Mucosa of rectum (tissue), 2 donors: Measurements from ENCODE around the gene MAPT.

Experiments
- H3K27ac ChIP-seq, 2 donors: one replicate each; pipeline ENCODE4 v1.7.0; 2013; ENCODE audit warnings: inconsistent platforms in 2 of 2, low read depth in 2 of 2, low read length in 2 of 2
- H3K27me3 ChIP-seq, 2 donors: one replicate each; pipeline ENCODE4 v1.7.0; 2013; ENCODE audit warnings: low read length in 2 of 2; ENCODE audit not compliant: control insufficient read depth in 2 of 2, insufficient read depth in 2 of 2
- H3K36me3 ChIP-seq, 2 donors: one replicate each; pipeline ENCODE4 v1.7.0; 2013; ENCODE audit warnings: low read length in 2 of 2; ENCODE audit not compliant: control insufficient read depth in 2 of 2, insufficient read depth in 2 of 2
- H3K4me1 ChIP-seq, 2 donors: one replicate each; pipeline ENCODE4 v1.7.0; 2013; ENCODE audit warnings: low read length in 2 of 2, mild to moderate bottlenecking in 1 of 2; ENCODE audit not compliant: control insufficient read depth in 2 of 2, insufficient read depth in 2 of 2
- H3K4me3 ChIP-seq, 2 donors: one replicate each; pipeline ENCODE4 v1.7.0; 2013; ENCODE audit warnings: low read length in 2 of 2
- H3K9ac ChIP-seq, 2 donors: one replicate each; pipeline ENCODE4 v1.7.0; 2013; ENCODE audit warnings: low read length in 2 of 2, low read depth in 1 of 2, mild to moderate bottlenecking in 1 of 2
- H3K9me3 ChIP-seq, 2 donors: one replicate each; pipeline ENCODE4 v1.7.0; 2013; ENCODE audit warnings: low read length in 2 of 2; ENCODE audit not compliant: control insufficient read depth in 2 of 2
- donor health status: healthy.
- donor health status: Normal muscosa, but diverticular disease.

MAPT gene

DNA sequence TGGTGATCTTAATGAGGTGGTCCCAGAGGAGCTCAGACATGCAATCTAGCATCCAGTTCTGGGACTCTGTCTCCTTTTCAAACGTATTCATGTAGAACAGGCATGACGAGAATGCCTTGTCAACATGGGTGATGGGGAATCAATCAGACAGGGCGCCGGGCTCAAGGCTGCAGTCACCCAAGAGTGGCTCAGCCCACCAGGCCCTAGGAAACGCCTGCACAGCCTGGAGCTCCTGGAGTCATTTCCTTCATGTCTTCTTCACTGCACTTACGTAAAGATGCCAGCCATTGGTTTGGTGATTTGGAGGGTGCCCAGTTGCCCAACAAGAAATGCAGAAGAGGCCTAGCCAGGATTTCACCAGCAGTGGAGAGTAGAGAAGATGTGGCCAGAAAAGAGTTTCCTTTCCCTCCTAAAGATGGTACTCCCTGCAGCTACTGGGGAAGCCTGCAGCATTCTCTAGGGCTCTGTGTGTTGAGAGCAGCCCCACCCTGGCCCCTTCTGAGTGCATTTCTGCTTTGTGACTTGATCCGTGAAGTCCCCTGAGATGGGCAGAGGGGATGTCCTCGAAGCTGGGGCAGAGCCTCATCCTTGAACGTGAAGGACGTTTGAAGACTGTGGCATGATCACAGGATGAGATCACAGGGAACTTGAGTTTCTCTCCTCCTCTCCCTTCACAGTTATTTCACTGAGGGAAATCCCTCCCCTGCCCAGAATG, 80.7 kb downstream of the MAPT start:
- H3K36me3 ChIP-seq: no peaks in the 10 kb centered on the region
- no peaks in the 10 kb centered on the region for H3K4me1 ChIP-seq
- H3K27me3 ChIP-seq: no peaks in the 10 kb centered on the region
- no peak overlapping the region for H3K27ac ChIP-seq
- H3K4me3 ChIP-seq: no peak overlapping the region
- no peak overlapping the region for H3K9ac ChIP-seq
- H3K9me3 ChIP-seq: no peaks in the 10 kb centered on the region

GRCh38 chr17:45975640-45976295, 81.4 kb downstream of the MAPT start:
- H3K9ac ChIP-seq: no peak overlapping the region
- no peaks in the 10 kb centered on the region for H3K36me3 ChIP-seq
- no peak overlapping the region for H3K4me3 ChIP-seq
- no peaks in the 10 kb centered on the region for H3K27me3 ChIP-seq
- H3K9me3 ChIP-seq: no peaks in the 10 kb centered on the region
- H3K27ac ChIP-seq: no peak overlapping the region
- H3K4me1 ChIP-seq: no peaks in the 10 kb centered on the region

- H3K4me1 ChIP-seq: no peaks in the 10 kb centered on the region
- no peak overlapping the region for H3K4me3 ChIP-seq
- H3K36me3 ChIP-seq: no peaks in the 10 kb centered on the region
- H3K9ac ChIP-seq: no peak overlapping the region
- H3K27me3 ChIP-seq: peaks cover 0 to 1% of the 10 kb centered on the region in 2 donors
- H3K27ac ChIP-seq: no peak overlapping the region
- no peaks in the 10 kb centered on the region for H3K9me3 ChIP-seq
Observed at GRCh38 chr17:45976391-45976754, 82.0 kb downstream of the MAPT start.

GRCh38 chr17:45976755-45977505, 82.6 kb downstream of the MAPT start:
- no peak overlapping the region for H3K9ac ChIP-seq
- H3K4me1 ChIP-seq: no peaks in the 10 kb centered on the region

GRCh38 chr17:45977506-45977824, 83.1 kb downstream of the MAPT start:
- H3K4me1 ChIP-seq: no peaks in the 10 kb centered on the region
- no peak overlapping the region for H3K27ac ChIP-seq
- no peak overlapping the region for H3K9ac ChIP-seq
- H3K27me3 ChIP-seq: peaks cover 0 to 4% of the 10 kb centered on the region in 2 donors
- no peaks in the 10 kb centered on the region for H3K36me3 ChIP-seq
- no peaks in the 10 kb centered on the region for H3K9me3 ChIP-seq
- H3K4me3 ChIP-seq: no peak overlapping the region

More at GRCh38 chr17:45976755-45977505, 82.6 kb downstream of the MAPT start:
- Histone ChIP-seq H3K9me3 (no peaks in the 10 kb centered on the region), H3K4me3 (no peak overlapping the region), H3K27ac (no peak overlapping the region), H3K27me3 (peaks cover 0 to 4% of the 10 kb centered on the region in 2 donors), H3K36me3 (no peaks in the 10 kb centered on the region)

GRCh38 chr17:45977976-45978626, 83.7 kb downstream of the MAPT start:
- Histone ChIP-seq H3K27me3 (peaks cover 0 to 4% of the 10 kb centered on the region in 2 donors), H3K4me3 (no peak overlapping the region), H3K27ac (no peak overlapping the region), H3K4me1 (no peaks in the 10 kb centered on the region), H3K9me3 (no peaks in the 10 kb centered on the region), H3K36me3 (no peaks in the 10 kb centered on the region), H3K9ac (no peak overlapping the region)

GRCh38 chr17:45979137-45979536, 84.8 kb downstream of the MAPT start:
- no peaks in the 10 kb centered on the region for H3K9me3 ChIP-seq
- H3K9ac ChIP-seq: no peak overlapping the region
- peaks cover 0 to 4% of the 10 kb centered on the region in 2 donors for H3K27me3 ChIP-seq
- no peak overlapping the region for H3K27ac ChIP-seq
- no peak overlapping the region for H3K4me3 ChIP-seq
- H3K36me3 ChIP-seq: no peaks in the 10 kb centered on the region
- no peaks in the 10 kb centered on the region for H3K4me1 ChIP-seq

DNA sequence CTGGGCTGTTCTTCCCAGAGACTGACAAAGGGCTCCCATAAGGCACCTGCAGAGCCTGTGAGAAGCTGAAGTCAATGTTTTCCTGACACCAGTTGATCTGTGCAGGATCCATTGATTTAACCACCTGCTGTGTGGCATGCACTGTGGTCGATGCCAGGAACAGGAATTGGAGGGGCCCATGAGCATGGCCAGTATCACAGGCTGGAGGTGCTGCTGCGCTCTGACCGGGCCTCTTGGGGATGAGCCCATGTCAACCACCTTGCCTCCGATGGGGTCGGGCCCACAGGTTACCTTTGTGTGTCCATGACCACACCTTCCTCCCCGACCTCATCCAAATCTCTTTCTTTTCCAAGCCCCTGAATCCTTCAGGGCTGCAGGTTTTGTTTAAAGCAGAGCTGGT, 86.5 kb downstream of the MAPT start:
- Histone ChIP-seq H3K4me1 (no peaks in the 10 kb centered on the region), H3K4me3 (no peak overlapping the region), H3K9me3 (no peaks in the 10 kb centered on the region), H3K9ac (no peak overlapping the region), H3K27ac (no peak overlapping the region), H3K36me3 (no peaks in the 10 kb centered on the region), H3K27me3 (peaks cover 0 to 4% of the 10 kb centered on the region in 2 donors)

GRCh38 chr17:45981306-45981705, 87.0 kb downstream of the MAPT start:
- Histone ChIP-seq H3K27ac (no peak overlapping the region), H3K9ac (no peak overlapping the region)

More at GRCh38 chr17:45981306-45981705, 87.0 kb downstream of the MAPT start:
- H3K9me3 ChIP-seq: no peaks in the 10 kb centered on the region
- H3K4me1 ChIP-seq: no peaks in the 10 kb centered on the region
- no peaks in the 10 kb centered on the region for H3K36me3 ChIP-seq
- H3K4me3 ChIP-seq: no peak overlapping the region
- H3K27me3 ChIP-seq: peaks cover 0 to 4% of the 10 kb centered on the region in 2 donors
